Thyroid gland (tissue), 4 donors: ENCODE measurements around the gene EEFSEC.

Experiments
- CTCF ChIP-seq, 6 experiments: fragments of 200-600 bp in 3 of 6; fragments of 450-650 bp in 3 of 6; sonication (generic) in 3 of 6; IDR thresholded peaks; one replicate each; pipeline ENCODE4 v1.5.1; 2016 to 2019; ENCODE audit warnings: antibody characterized with exemption in 6 of 6, mild to moderate bottlenecking in 2 of 6, inconsistent platforms in 1 of 6, moderate library complexity in 1 of 6
- POLR2A ChIP-seq, 2 donors: fragments of 450-650 bp; IDR thresholded peaks; one replicate each; pipeline ENCODE4 v1.6.1; 2017; ENCODE audit warnings: antibody characterized with exemption in 2 of 2, mild to moderate bottlenecking in 2 of 2, moderate library complexity in 1 of 2

DNA sequence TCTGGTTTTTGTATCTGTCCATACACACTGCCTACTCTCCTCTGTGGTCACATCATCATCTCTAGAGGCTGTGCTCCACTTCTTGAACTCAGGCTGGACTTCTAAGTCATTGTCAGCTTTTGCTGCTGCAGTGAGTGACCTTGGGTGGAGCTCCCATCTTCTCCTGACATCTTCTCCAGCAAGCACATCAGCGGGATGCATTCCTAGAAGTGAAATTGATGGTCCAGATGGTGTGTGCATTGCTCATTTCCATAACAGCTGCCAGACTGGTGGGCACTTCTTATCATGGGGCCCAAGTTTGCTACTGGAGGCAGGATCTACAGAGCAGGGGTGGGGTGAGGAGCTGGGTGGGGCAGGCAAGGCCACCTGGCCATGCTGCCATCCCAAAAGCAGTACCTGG, 203.5 kb downstream of the EEFSEC start:
- no peak for TF ChIP-seq CTCF (IDR thresholded peaks at IDR 0.05)
- no peak for TF ChIP-seq POLR2A (IDR thresholded peaks at IDR 0.05)
